ENCODE results near the gene CLEC16A.

CLEC16A gene

DNA sequence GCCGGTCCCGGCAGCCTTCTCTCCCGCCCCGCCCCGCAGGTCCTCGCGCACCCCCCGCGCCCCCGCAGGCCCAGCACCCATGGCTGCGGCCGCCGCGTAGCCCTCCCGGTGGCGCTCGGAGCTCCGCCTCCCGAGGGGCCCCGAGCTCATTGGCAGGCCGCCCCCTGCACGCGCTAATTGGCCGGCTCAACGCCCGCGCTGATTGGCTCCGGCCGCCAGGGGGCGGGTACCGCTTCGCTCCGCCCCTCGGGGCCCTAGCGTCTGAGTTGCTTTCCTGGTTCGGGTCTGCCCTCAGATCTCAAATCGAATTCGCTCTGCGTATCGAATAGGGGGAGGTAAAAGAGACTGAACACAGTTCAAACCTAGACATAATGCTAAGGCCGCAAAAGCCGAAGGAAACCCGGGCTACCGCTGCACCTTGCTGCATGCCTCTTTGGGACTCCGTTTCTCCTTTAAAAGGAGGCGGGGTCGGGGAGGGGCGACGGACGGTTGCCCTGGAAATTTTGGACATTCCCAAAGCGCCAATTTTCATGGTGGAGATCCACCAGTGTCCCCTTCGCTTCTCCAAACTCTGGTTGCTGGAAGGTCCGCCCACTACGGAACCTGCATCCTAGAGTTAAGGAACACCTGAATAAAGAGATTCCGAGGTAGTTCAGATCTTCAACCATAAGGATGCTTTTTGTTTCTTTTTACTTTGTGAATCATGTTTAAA, 1.9 kb upstream of the CLEC16A start, which contains the start of gene DEXI:
DEXI (minus strand) TSS at position 117 of the 712 bp plus-strand sequence. CDS start 463 bp downstream, outside the sequence.
- ChIA-PET POLR2A (no interaction called here), CTCF (interaction anchor here (1.0 to 1.6 kb wide), 2 partner anchors 16 to 24 kb away, joined by 3 to 9 read pairs; no protein-coding TSS in a partner anchor)
- peak; percentile 7 for TF ChIP-seq CTCF (IDR thresholded peaks at IDR 0.05; ENCODE audit: insufficient read depth, low read length, missing control alignments)
- peak within 1 kb of the TSS; percentile 61 for H3K4me3 ChIP-seq (ENCODE audit: low read depth, low read length)
- no peak for DNase-seq (ENCODE audit: low read depth, low spot score)

GRCh38 chr16:10943064-10943353, 1.4 kb upstream of the CLEC16A start:
- no peak overlapping the region for H3K4me3 ChIP-seq (ENCODE audit: low read depth, low read length)
- ChIA-PET CTCF (interaction anchor here (1.6 kb wide), 1 partner anchor 24 kb away, joined by 9 read pairs; no protein-coding TSS in a partner anchor), POLR2A (no interaction called here)
- TF ChIP-seq CTCF (IDR thresholded peaks at IDR 0.05; ENCODE audit: insufficient read depth, low read length, missing control alignments) = no peak
- no peak for DNase-seq (ENCODE audit: low read depth, low spot score)

GRCh38 chr16:10945065-10945787, 862 bp downstream of the CLEC16A start:
- ChIA-PET CTCF (interaction anchor here (1.6 to 14.5 kb wide), 4 partner anchors 9 to 312 kb away, joined by 3 to 215 read pairs (median 14); no protein-coding TSS in a partner anchor), POLR2A (no interaction called here)
- TF ChIP-seq CTCF (IDR thresholded peaks at IDR 0.05; ENCODE audit: insufficient read depth, low read length, missing control alignments) = no peak

DNA sequence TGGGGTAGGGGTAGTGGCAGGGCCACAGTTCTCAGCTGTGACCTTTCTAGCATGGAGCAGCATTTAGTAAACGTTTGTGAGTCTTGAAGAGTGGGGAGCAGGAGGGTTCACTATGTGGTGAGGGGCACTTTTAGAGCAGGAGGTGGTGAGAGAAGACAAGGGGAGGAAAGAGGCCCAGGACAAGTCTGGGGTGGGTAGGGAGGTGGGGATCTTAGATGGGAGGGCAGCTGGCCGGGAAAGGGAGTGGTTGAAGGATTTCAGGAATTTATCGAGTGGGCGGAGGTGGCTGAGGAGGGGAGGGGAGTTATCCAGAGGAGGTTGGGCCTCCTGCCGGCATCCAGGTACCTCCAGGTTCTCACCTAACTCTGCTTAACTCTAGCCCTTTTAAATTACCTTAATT, 1.9 kb downstream of the CLEC16A start:
- TF ChIP-seq CTCF (IDR thresholded peaks at IDR 0.05; ENCODE audit: insufficient read depth, low read length, missing control alignments) = no peak
- H3K4me3 ChIP-seq (ENCODE audit: low read depth, low read length) = no peak overlapping the region; the same call in 1 of the 2 replicates
- ChIA-PET POLR2A (no interaction called here), CTCF (interaction anchor here (14.5 kb wide), 1 partner anchor 20 kb away, joined by 215 read pairs; no protein-coding TSS in a partner anchor)
- DNase-seq (ENCODE audit: low read depth, low spot score) = no peak

More at GRCh38 chr16:10945065-10945787, 862 bp downstream of the CLEC16A start:
- peak overlapping the region; percentile 86 for H3K4me3 ChIP-seq (ENCODE audit: low read depth, low read length)
- no peak for DNase-seq (ENCODE audit: low read depth, low spot score)

DNA sequence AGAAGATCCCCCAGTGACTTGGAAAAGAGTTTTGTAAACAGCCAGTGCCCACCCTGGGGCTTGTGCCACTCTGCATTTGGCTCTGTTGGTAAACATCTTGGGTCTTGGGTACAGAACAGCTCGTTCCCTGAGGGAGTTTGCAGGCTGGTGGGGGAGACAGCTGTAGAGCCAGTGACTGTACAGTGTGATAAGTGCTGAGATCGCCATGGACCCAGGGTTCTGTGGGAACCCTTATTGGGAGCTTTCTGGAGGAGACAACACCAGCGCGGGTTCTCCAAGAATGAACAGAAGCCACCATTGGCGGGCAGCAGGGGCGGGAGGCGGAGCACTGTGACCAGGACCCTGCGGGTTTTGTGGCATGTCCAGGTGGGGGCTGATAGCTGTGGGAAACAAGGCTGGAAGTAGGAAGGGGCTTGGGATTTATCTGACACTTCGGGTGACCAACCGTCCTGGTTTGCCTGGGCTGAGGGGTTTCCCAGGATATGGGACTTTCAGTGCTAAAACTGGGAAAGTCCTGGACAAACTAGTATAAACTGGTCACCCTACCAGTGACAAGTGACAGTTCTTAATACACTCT, 2.9 kb downstream of the CLEC16A start:
- POLR2A ChIA-PET = no interaction called here
- H3K4me3 ChIP-seq (ENCODE audit: low read depth, low read length) = no peak overlapping the region
- DNase-seq (ENCODE audit: low read depth, low spot score) = no peak
- CTCF ChIA-PET = interaction anchor here (0.7 to 14.5 kb wide), 4 partner anchors 10 to 449 kb away, joined by 3 to 215 read pairs (median 40); partner anchors contain the start of gene SOCS1
- TF ChIP-seq CTCF (IDR thresholded peaks at IDR 0.05; ENCODE audit: insufficient read depth, low read length, missing control alignments) = no peak
